ENCODE data around the gene ZNF516.

ZNF516 gene

GRCh38 chr18:76462326-76462694 lies 32.7 kb downstream of the ZNF516 start:
- no peak for TF ChIP-seq CTCF (IDR thresholded peaks at IDR 0.05; ENCODE audit: extremely low read depth, missing control alignments)
- DNase-seq (ENCODE audit: low spot score), result peak; percentile 7

- no peak for DNase-seq (ENCODE audit: low spot score)
- TF ChIP-seq CTCF (IDR thresholded peaks at IDR 0.05; ENCODE audit: extremely low read depth, missing control alignments), result no peak
These were observed 33.2 kb downstream of the ZNF516 start for GRCh38 chr18:76461692-76462325.

- TF ChIP-seq CTCF (IDR thresholded peaks at IDR 0.05; ENCODE audit: extremely low read depth, missing control alignments), result no peak
- peak; percentile 9 for DNase-seq (ENCODE audit: low spot score)
These were observed 33.9 kb downstream of the ZNF516 start for GRCh38 chr18:76461148-76461547.

- TF ChIP-seq CTCF (IDR thresholded peaks at IDR 0.05; ENCODE audit: extremely low read depth, missing control alignments), result no peak
- peak; percentile 9 for DNase-seq (ENCODE audit: low spot score)
These were observed 34.6 kb downstream of the ZNF516 start for GRCh38 chr18:76460482-76460881.

- TF ChIP-seq CTCF (IDR thresholded peaks at IDR 0.05; ENCODE audit: extremely low read depth, missing control alignments), result no peak
- peak; percentile 10 for DNase-seq (ENCODE audit: low spot score)
These were observed 35.2 kb downstream of the ZNF516 start for GRCh38 chr18:76459687-76460350.

- DNase-seq (ENCODE audit: low spot score), result peak; percentile 4
- no peak for TF ChIP-seq CTCF (IDR thresholded peaks at IDR 0.05; ENCODE audit: extremely low read depth, missing control alignments)
These were observed 35.7 kb downstream of the ZNF516 start for GRCh38 chr18:76459312-76459686.

GRCh38 chr18:76458522-76459311 lies 36.3 kb downstream of the ZNF516 start:
- DNase-seq (ENCODE audit: low spot score), result no peak

More at GRCh38 chr18:76458522-76459311, 36.3 kb downstream of the ZNF516 start:
- no peak for TF ChIP-seq CTCF (IDR thresholded peaks at IDR 0.05; ENCODE audit: extremely low read depth, missing control alignments)

Measured in GM20000 (cell line).